Mesenchymal stem cell (in vitro differentiated cells and primary cell): Measurements from ENCODE around the gene NTN4.
"Not testable (repeated sequence)": the region's sequence is repeated elsewhere in the genome, so short reads cannot be mapped to it uniquely, and the experiment has no call there.

Source experiments
- DNase-seq: peaks from one replicate; pipeline ENCODE4 v3.0.0-alpha.2; 2013
- H2AFZ ChIP-seq: one replicate; pipeline ENCODE4 v1.6.1; 2013; ENCODE audit warnings: low read depth, mild to moderate bottlenecking, control low read depth, inconsistent platforms, low read length, moderate library complexity
- H2AK5ac ChIP-seq: 2 replicates; pipeline ENCODE4 v1.6.1; 2013; ENCODE audit warnings: low read length, moderate library complexity, mild to moderate bottlenecking, inconsistent platforms; ENCODE audit not compliant: severe bottlenecking
- H2BK120ac ChIP-seq: one replicate; pipeline ENCODE4 v1.6.1; 2013; ENCODE audit warnings: low read depth, mild to moderate bottlenecking, inconsistent platforms, low read length, moderate library complexity
- H2BK12ac ChIP-seq, 2 experiments: one replicate each; pipeline ENCODE4 v1.6.1; 2013; ENCODE audit warnings: inconsistent platforms in 2 of 2, low read length in 2 of 2, mild to moderate bottlenecking in 2 of 2, moderate library complexity in 2 of 2, control low read depth in 1 of 2
- H2BK15ac ChIP-seq: one replicate; pipeline ENCODE4 v1.6.1; 2013; ENCODE audit warnings: mild to moderate bottlenecking, low read depth, inconsistent platforms; ENCODE audit not compliant: poor library complexity, severe bottlenecking
- H2BK5ac ChIP-seq: 2 replicates; pipeline ENCODE4 v1.6.1; 2013; ENCODE audit warnings: low read depth, mild to moderate bottlenecking, low read length, control low read depth, inconsistent platforms; ENCODE audit not compliant: poor library complexity, severe bottlenecking
- H3K14ac ChIP-seq, 2 experiments: one replicate each; pipeline ENCODE4 v1.6.1; 2013; ENCODE audit warnings: inconsistent platforms in 2 of 2, low read length in 2 of 2, control low read depth in 1 of 2, mild to moderate bottlenecking in 1 of 2, moderate library complexity in 1 of 2
- H3K18ac ChIP-seq, 2 experiments: one replicate each; pipeline ENCODE4 v1.6.1; 2013; ENCODE audit warnings: inconsistent platforms in 2 of 2, low read length in 2 of 2, control low read depth in 1 of 2, low read depth in 1 of 2, mild to moderate bottlenecking in 1 of 2
- H3K23ac ChIP-seq, 2 experiments: one replicate each; pipeline ENCODE4 v1.6.1; 2013; ENCODE audit warnings: inconsistent platforms in 2 of 2, low read length in 2 of 2, mild to moderate bottlenecking in 2 of 2, moderate library complexity in 2 of 2, control low read depth in 1 of 2
- H3K27ac ChIP-seq: 2 replicates; pipeline ENCODE4 v1.5.1; 2013; ENCODE audit warnings: mild to moderate bottlenecking, moderate library complexity, low read length, control low read depth, inconsistent platforms; ENCODE audit not compliant: poor library complexity, severe bottlenecking
- H3K27me3 ChIP-seq, 2 experiments: 2 replicates each; pipeline versions ENCODE4 v1.6.1 to v1.7.0; 2013; ENCODE audit warnings: low read length in 2 of 2, mild to moderate bottlenecking in 2 of 2, moderate library complexity in 2 of 2, control low read depth in 1 of 2, inconsistent platforms in 1 of 2; ENCODE audit not compliant: control insufficient read depth in 1 of 2, insufficient read depth in 1 of 2
- H3K36me3 ChIP-seq, 2 experiments: 2 replicates each; pipeline versions ENCODE4 v1.6.1 to v1.7.0; 2013; ENCODE audit warnings: low read length in 2 of 2, control low read depth in 1 of 2, inconsistent platforms in 1 of 2, low read depth in 1 of 2, mild to moderate bottlenecking in 1 of 2; ENCODE audit not compliant: insufficient read depth in 2 of 2, control insufficient read depth in 1 of 2
- H3K4ac ChIP-seq, 2 experiments: one replicate each; pipeline ENCODE4 v1.6.1; 2013; ENCODE audit warnings: inconsistent platforms in 2 of 2, low read length in 2 of 2, mild to moderate bottlenecking in 2 of 2, moderate library complexity in 2 of 2, control low read depth in 1 of 2, low read depth in 1 of 2
- H3K4me1 ChIP-seq: 2 replicates; pipeline ENCODE4 v1.6.1; 2013; ENCODE audit warnings: low read depth, low read length, control low read depth; ENCODE audit not compliant: control insufficient read depth, insufficient read depth
- H3K4me2 ChIP-seq: 2 replicates; pipeline ENCODE4 v1.6.1; 2013; ENCODE audit warnings: low read length, mild to moderate bottlenecking, inconsistent platforms; ENCODE audit not compliant: poor library complexity, severe bottlenecking
- H3K4me3 ChIP-seq, 2 experiments: 2 replicates each; pipeline versions ENCODE4 v1.5.1 to v1.7.0; 2013; ENCODE audit warnings: low read length in 2 of 2, mild to moderate bottlenecking in 2 of 2, control low read depth in 1 of 2, low read depth in 1 of 2; ENCODE audit not compliant: insufficient read depth in 1 of 2
- H3K79me1 ChIP-seq: replicated peaks from 2 replicates; pipeline ENCODE4 v1.6.1; 2013; ENCODE audit warnings: mild to moderate bottlenecking, control low read depth, low read length, inconsistent platforms; ENCODE audit not compliant: poor library complexity, severe bottlenecking
- H3K9ac ChIP-seq: 2 replicates; pipeline ENCODE4 v1.7.0; 2013; ENCODE audit warnings: mild to moderate bottlenecking, low read length, moderate library complexity
- H3K9me3 ChIP-seq: 2 replicates; pipeline ENCODE4 v1.7.0; 2013; ENCODE audit warnings: mild to moderate bottlenecking, low read length; ENCODE audit not compliant: control insufficient read depth
- H4K8ac ChIP-seq: one replicate; pipeline ENCODE4 v1.6.1; 2013; ENCODE audit warnings: inconsistent platforms, mild to moderate bottlenecking, low read length, moderate library complexity
- H4K91ac ChIP-seq: one replicate; pipeline ENCODE4 v1.6.1; 2013; ENCODE audit warnings: mild to moderate bottlenecking, low read length, inconsistent platforms
- WGBS: methylation state at CpG from one replicate; pipeline ENCODE4 v1.1.7; 2013; ENCODE audit warnings: mixed read lengths; 5-methylcytosine and 5-hydroxymethylcytosine counted together

The NTN4 gene

DNA sequence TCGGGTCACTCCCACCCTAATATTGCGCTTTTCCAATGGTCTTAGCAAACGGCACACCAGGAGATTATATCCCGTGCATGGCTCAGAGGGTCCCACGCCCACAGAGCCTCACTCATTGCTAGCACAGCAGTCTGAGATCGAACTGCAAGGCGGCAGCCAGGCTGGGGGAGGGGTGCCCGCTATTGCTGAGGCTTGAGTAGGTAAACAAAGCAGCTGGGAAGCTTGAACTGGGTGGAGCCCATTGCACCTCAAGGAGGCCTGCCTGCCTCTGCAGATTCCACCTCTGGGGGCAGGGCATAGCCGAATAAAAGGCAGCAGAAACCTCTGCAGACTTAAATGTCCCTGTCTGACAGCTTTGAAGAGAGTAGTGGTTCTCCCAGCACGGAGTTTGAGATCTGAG is 15.1 kb downstream of the NTN4 start:
- H3K4me3 ChIP-seq, H3K18ac ChIP-seq, H2BK15ac ChIP-seq, H3K4me1 ChIP-seq, H2AK5ac ChIP-seq, DNase-seq, H3K9ac ChIP-seq, H3K27me3 ChIP-seq, H3K27ac ChIP-seq, H2BK12ac ChIP-seq, H3K4ac ChIP-seq, H3K79me1 ChIP-seq, H3K9me3 ChIP-seq, H3K14ac ChIP-seq, H2BK120ac ChIP-seq, H3K23ac ChIP-seq, H4K91ac ChIP-seq, H2AFZ ChIP-seq, H4K8ac ChIP-seq, H3K4me2 ChIP-seq, H2BK5ac ChIP-seq: not testable (repeated sequence)
- 80% methylated on average over 10 of the region's 10 CpGs for WGBS
- peaks cover 0 to 17% of the 10 kb centered on the region in 2 experiments for H3K36me3 ChIP-seq

DNA sequence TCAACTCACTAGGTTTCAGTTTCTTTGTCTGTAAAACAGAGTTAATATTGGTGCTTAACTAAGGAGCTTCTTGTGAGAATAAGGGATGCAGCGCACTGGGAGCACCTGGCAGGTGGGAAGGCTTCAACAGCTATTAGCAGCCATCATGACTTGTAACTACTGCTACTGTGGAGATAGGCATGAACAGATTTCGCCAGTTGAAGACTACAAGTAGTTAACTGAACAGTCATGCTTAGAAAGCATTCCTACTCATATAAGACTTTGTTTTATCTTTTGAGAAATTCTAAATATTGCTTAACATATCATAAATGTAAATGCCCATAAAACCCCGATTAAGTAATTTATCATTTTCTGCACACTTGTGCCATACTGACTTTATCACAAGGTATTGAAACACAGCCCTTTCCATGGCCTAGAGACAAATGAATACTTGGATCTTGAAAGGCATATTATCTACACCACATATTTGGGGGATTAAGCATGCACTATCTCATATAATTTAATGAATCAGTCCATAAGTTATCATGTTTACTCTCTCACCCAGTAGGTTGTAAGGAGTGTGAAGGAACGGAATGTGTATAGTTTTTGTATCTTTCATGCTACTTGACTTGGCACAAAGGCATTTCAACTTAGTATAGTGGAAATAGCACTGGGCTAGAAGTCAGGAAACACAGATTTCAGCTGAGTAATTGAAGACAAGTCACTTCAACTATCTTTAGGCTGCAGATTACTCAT is 16.1 kb downstream of the NTN4 start:
- no peak overlapping the region for H4K91ac ChIP-seq
- H4K8ac ChIP-seq: no peak overlapping the region
- WGBS: 88% methylated on average over 4 of the region's 4 CpGs
- no peak overlapping the region for H3K9ac ChIP-seq
- DNase-seq: peak; percentile 24
- H3K27ac ChIP-seq: no peak overlapping the region
- no peak overlapping the region for H2AFZ ChIP-seq
- H3K36me3 ChIP-seq: peaks cover 0 to 17% of the 10 kb centered on the region in 2 experiments
- H2BK5ac ChIP-seq: no peak overlapping the region
- no peak overlapping the region for H2AK5ac ChIP-seq
- no peak overlapping the region for H3K4ac ChIP-seq
- no peak overlapping the region for H3K23ac ChIP-seq
- no peaks in the 10 kb centered on the region for H3K9me3 ChIP-seq
- H2BK15ac ChIP-seq: no peak overlapping the region
- no peak overlapping the region for H2BK120ac ChIP-seq
- no peaks in the 10 kb centered on the region for H3K27me3 ChIP-seq
- no peak overlapping the region for H3K14ac ChIP-seq
- no peak overlapping the region for H3K18ac ChIP-seq
- H3K4me3 ChIP-seq: no peak overlapping the region
- no peak overlapping the region for H2BK12ac ChIP-seq
- peaks cover 10% of the 10 kb centered on the region for H3K79me1 ChIP-seq
- H3K4me2 ChIP-seq: no peak overlapping the region
- H3K4me1 ChIP-seq: peaks cover 3% of the 10 kb centered on the region

DNA sequence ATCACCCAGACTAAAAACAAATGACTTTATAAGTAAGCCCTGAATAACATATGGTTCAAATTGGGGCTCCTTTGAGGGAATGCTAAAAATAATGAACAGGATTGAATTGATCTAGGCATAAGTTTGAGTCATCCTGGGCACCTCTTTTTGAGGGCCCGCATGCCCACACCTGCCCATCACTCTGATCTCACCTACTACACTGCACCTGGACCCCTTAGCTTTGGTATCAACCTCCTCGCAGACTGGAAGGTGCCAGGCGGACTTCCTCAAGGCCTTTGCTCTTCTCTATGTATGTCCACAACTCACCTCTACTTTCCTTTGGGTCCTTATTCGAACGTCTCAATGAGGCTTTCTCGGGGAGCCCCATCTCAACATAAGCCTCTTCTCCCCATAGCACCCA is 17.2 kb downstream of the NTN4 start:
- Histone ChIP-seq H2BK12ac (no peak overlapping the region), H3K4ac (no peak overlapping the region), H2AK5ac (no peak overlapping the region), H3K9ac (no peak overlapping the region), H3K4me1 (peaks cover 3% of the 10 kb centered on the region), H4K91ac (no peak overlapping the region), H2AFZ (no peak overlapping the region), H3K18ac (no peak overlapping the region), H3K4me2 (no peak overlapping the region), H2BK15ac (no peak overlapping the region), H3K27ac (no peak overlapping the region), H3K23ac (no peak overlapping the region), H3K36me3 (peaks cover 0 to 17% of the 10 kb centered on the region in 2 experiments), H3K14ac (no peak overlapping the region), H3K27me3 (no peaks in the 10 kb centered on the region), H4K8ac (no peak overlapping the region), H3K79me1 (peaks cover 16% of the 10 kb centered on the region), H3K4me3 (no peak overlapping the region), H2BK120ac (no peak overlapping the region), H2BK5ac (no peak overlapping the region), H3K9me3 (no peaks in the 10 kb centered on the region)
- WGBS: 95% methylated on average over 6 of the region's 6 CpGs
- DNase-seq: no peak

DNA sequence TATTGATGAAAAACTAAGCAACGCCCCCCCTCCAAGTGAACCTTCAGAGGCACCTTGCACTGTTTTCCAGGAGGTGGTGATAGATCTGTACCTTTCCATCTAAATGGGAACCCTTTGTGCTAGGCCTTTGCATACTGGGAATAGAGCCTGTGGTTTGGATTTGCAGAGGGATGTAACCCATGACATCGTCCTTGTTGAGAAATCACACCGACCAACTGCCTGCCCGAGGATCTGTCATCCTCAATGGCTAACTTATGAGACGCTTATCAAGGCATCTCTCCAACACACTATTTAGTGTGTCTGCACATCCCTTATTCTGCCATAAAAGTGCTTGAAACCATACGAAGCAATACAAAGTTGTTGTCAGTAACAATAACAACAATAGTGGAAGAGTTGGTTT is 22.9 kb downstream of the NTN4 start:
- Histone ChIP-seq H3K36me3 (peaks cover 0 to 4% of the 10 kb centered on the region in 2 experiments), H2BK120ac (no peak overlapping the region), H3K4me2 (no peak overlapping the region), H4K8ac (no peak overlapping the region), H2AK5ac (peak overlapping the region; percentile 79), H3K9me3 (no peaks in the 10 kb centered on the region), H3K79me1 (peaks cover 14% of the 10 kb centered on the region), H3K27ac (peak overlapping the region; percentile 11), H3K4me1 (peaks cover 13% of the 10 kb centered on the region), H3K27me3 (no peaks in the 10 kb centered on the region), H3K18ac (no peak overlapping the region), H3K4ac (no peak overlapping the region), H2AFZ (no peak overlapping the region), H3K23ac (no peak overlapping the region), H3K4me3 (no peak overlapping the region), H4K91ac (no peak overlapping the region), H2BK12ac (no peak overlapping the region), H2BK5ac (no peak overlapping the region), H2BK15ac (no peak overlapping the region), H3K9ac (no peak overlapping the region), H3K14ac (no peak overlapping the region)
- 93% methylated on average over 5 of the region's 6 CpGs for WGBS
- DNase-seq: no peak
